Naive B cell (primary cell): ENCODE results near the gene CCDC127. TPM values are rescaled to one million over a fixed set of nuclear protein-coding genes. Genes with fewer than 3 reads are reported as not detected.

Experiments
- ATAC-seq, 2 donors: fragments of 150-1000 bp; cut with Tn5 transposase; 2 replicates each; pipeline ENCODE4 v1.10.0; 2021; ENCODE audit warnings: low read depth in 2 of 2, mild to moderate bottlenecking in 2 of 2, moderate library complexity in 2 of 2
- DNase-seq: peaks from one replicate; pipeline ENCODE4 v3.0.0; 2022
- H3K27ac Mint-ChIP-seq, 6 donors: one replicate each; pipeline ENCODE4 v1.8.0; 2020 to 2022; ENCODE audit warnings: mild to moderate bottlenecking in 6 of 6, mixed read lengths in 6 of 6, moderate library complexity in 5 of 6, inconsistent platforms in 2 of 6
- H3K27me3 Mint-ChIP-seq, 3 donors: one replicate each; pipeline ENCODE4 v1.8.0; 2021 to 2022; ENCODE audit warnings: mixed read lengths in 3 of 3, mild to moderate bottlenecking in 1 of 3
- H3K36me3 Mint-ChIP-seq, 2 donors: one replicate each; pipeline ENCODE4 v1.8.0; 2020 to 2022; ENCODE audit warnings: mixed read lengths in 2 of 2, inconsistent platforms in 1 of 2, mild to moderate bottlenecking in 1 of 2
- H3K4me1 Mint-ChIP-seq, 3 donors: one replicate each; pipeline ENCODE4 v1.8.0; 2020 to 2022; ENCODE audit warnings: mixed read lengths in 3 of 3, inconsistent platforms in 1 of 3, mild to moderate bottlenecking in 1 of 3, moderate library complexity in 1 of 3
- H3K4me3 Mint-ChIP-seq, 8 donors: one replicate each; pipeline ENCODE4 v1.8.0; 2020 to 2022; ENCODE audit warnings: mild to moderate bottlenecking in 8 of 8, mixed read lengths in 8 of 8, moderate library complexity in 8 of 8, inconsistent platforms in 2 of 8
- H3K9me3 Mint-ChIP-seq, 7 donors: one replicate each; pipeline ENCODE4 v1.8.0; 2020 to 2022; ENCODE audit warnings: mixed read lengths in 7 of 7, mild to moderate bottlenecking in 5 of 7, inconsistent platforms in 2 of 7, moderate library complexity in 1 of 7
- polyA plus RNA-seq, 6 donors: library from polyadenylated mRNA; unstranded; fragments of 300-500 nt; fragmentation: Illumina TruSeq; gene quantifications; one replicate each; pipeline ENCODE4 v1.2.3, GENCODE V29; 2021; ENCODE audit warnings: low read depth in 6 of 6

The CCDC127 gene
- polyA plus RNA-seq, 6 donors from 2014 or later, result 1.7 to 5.8 (median 2.5) TPM

- H3K27ac Mint-ChIP-seq, result peak overlapping the region in 4 of 6 donors; percentile 37 to 67 (median 53)
- H3K27me3 Mint-ChIP-seq, result peaks cover 8 to 9% (median 9%) of the 10 kb centered on the region in 3 donors
- no peaks in the 10 kb centered on the region for H3K36me3 Mint-ChIP-seq
- H3K4me3 Mint-ChIP-seq, result peak overlapping the region in 3 of 8 donors; percentile 34 to 42 (median 35)
- peak; percentile 87 to 94 for ATAC-seq
- H3K9me3 Mint-ChIP-seq, result no peaks in the 10 kb centered on the region
- H3K4me1 Mint-ChIP-seq, result peaks cover 12 to 15% (median 15%) of the 10 kb centered on the region in 3 donors
- DNase-seq, result peak; percentile 80
Observed at GRCh38 chr5:188488-189481, 29.2 kb downstream of the CCDC127 start.

GRCh38 chr5:187617-188451 lies 30.1 kb downstream of the CCDC127 start:
- H3K27ac Mint-ChIP-seq, result peak overlapping the region in 1 of 6 donors; percentile 44
- no peak overlapping the region for H3K4me3 Mint-ChIP-seq
- DNase-seq (no peak), ATAC-seq (no peak)
- peaks cover 12 to 15% (median 15%) of the 10 kb centered on the region in 3 donors for H3K4me1 Mint-ChIP-seq
- no peaks in the 10 kb centered on the region for H3K36me3 Mint-ChIP-seq
- H3K9me3 Mint-ChIP-seq, result no peaks in the 10 kb centered on the region
- peaks cover 8 to 9% (median 9%) of the 10 kb centered on the region in 3 donors for H3K27me3 Mint-ChIP-seq

- peaks cover 12 to 15% (median 15%) of the 10 kb centered on the region in 3 donors for H3K4me1 Mint-ChIP-seq
- H3K27me3 Mint-ChIP-seq, result peaks cover 8 to 9% (median 9%) of the 10 kb centered on the region in 3 donors
- ATAC-seq, result no peak
- no peak overlapping the region for H3K27ac Mint-ChIP-seq
- no peak overlapping the region for H3K4me3 Mint-ChIP-seq
- no peaks in the 10 kb centered on the region for H3K36me3 Mint-ChIP-seq
- no peaks in the 10 kb centered on the region for H3K9me3 Mint-ChIP-seq
- DNase-seq, result no peak
Observed at GRCh38 chr5:187042-187431, 30.9 kb downstream of the CCDC127 start.

- no peak overlapping the region for H3K27ac Mint-ChIP-seq
- H3K36me3 Mint-ChIP-seq, result no peaks in the 10 kb centered on the region
- peaks cover 12 to 15% (median 15%) of the 10 kb centered on the region in 3 donors for H3K4me1 Mint-ChIP-seq
- H3K27me3 Mint-ChIP-seq, result peaks cover 8 to 9% (median 9%) of the 10 kb centered on the region in 3 donors
- ATAC-seq (no peak), DNase-seq (no peak)
- H3K4me3 Mint-ChIP-seq, result peak overlapping the region in 1 of 8 donors; percentile 15
- no peaks in the 10 kb centered on the region for H3K9me3 Mint-ChIP-seq
Observed at GRCh38 chr5:186091-187041, 31.6 kb downstream of the CCDC127 start.

GRCh38 chr5:185095-186070 lies 32.6 kb downstream of the CCDC127 start:
- no peak for DNase-seq
- Mint-ChIP-seq H3K27ac (no peak overlapping the region), H3K4me3 (no peak overlapping the region), H3K9me3 (no peaks in the 10 kb centered on the region), H3K27me3 (peaks cover 5 to 15% (median 7%) of the 10 kb centered on the region in 3 donors), H3K4me1 (peaks cover 10 to 11% (median 10%) of the 10 kb centered on the region in 3 donors), H3K36me3 (no peaks in the 10 kb centered on the region)
- no peak for ATAC-seq

GRCh38 chr5:184471-184870 lies 33.5 kb downstream of the CCDC127 start:
- Mint-ChIP-seq H3K27ac (peak overlapping the region in 1 of 6 donors; percentile 26), H3K27me3 (peaks cover 5 to 15% (median 5%) of the 10 kb centered on the region in 3 donors), H3K36me3 (no peaks in the 10 kb centered on the region), H3K4me3 (no peak overlapping the region), H3K4me1 (peaks cover 7 to 10% (median 7%) of the 10 kb centered on the region in 3 donors), H3K9me3 (no peaks in the 10 kb centered on the region)
- ATAC-seq, result no peak
- no peak for DNase-seq

- Mint-ChIP-seq H3K4me3 (no peak overlapping the region), H3K27ac (no peak overlapping the region), H3K4me1 (no peaks in the 10 kb centered on the region), H3K27me3 (peaks cover 0 to 18% (median 0%) of the 10 kb centered on the region in 3 donors), H3K9me3 (no peaks in the 10 kb centered on the region), H3K36me3 (no peaks in the 10 kb centered on the region)
- DNase-seq (no peak), ATAC-seq (no peak)
Observed at GRCh38 chr5:182126-182525, 35.8 kb downstream of the CCDC127 start.

- peaks cover 0 to 18% (median 0%) of the 10 kb centered on the region in 3 donors for H3K27me3 Mint-ChIP-seq
- H3K9me3 Mint-ChIP-seq, result no peaks in the 10 kb centered on the region
- H3K27ac Mint-ChIP-seq, result no peak overlapping the region
- ATAC-seq, result no peak
- no peaks in the 10 kb centered on the region for H3K36me3 Mint-ChIP-seq
- no peak for DNase-seq
- H3K4me3 Mint-ChIP-seq, result no peak overlapping the region
- H3K4me1 Mint-ChIP-seq, result no peaks in the 10 kb centered on the region
Observed at GRCh38 chr5:181566-181965, 36.4 kb downstream of the CCDC127 start.

- ATAC-seq (no peak), DNase-seq (no peak)
- H3K36me3 Mint-ChIP-seq, result no peaks in the 10 kb centered on the region
- no peaks in the 10 kb centered on the region for H3K4me1 Mint-ChIP-seq
- H3K4me3 Mint-ChIP-seq, result no peak overlapping the region
- H3K27me3 Mint-ChIP-seq, result peaks cover 0 to 18% (median 0%) of the 10 kb centered on the region in 3 donors
- H3K9me3 Mint-ChIP-seq, result no peaks in the 10 kb centered on the region
- peak overlapping the region in 2 of 6 donors; percentile 33 to 52 for H3K27ac Mint-ChIP-seq
Observed at GRCh38 chr5:181160-181559, 36.8 kb downstream of the CCDC127 start.

GRCh38 chr5:180286-180918 lies 37.6 kb downstream of the CCDC127 start:
- Mint-ChIP-seq H3K4me3 (no peak overlapping the region), H3K36me3 (no peaks in the 10 kb centered on the region), H3K27ac (peak overlapping the region in 1 of 6 donors; percentile 52), H3K27me3 (peaks cover 0 to 18% (median 0%) of the 10 kb centered on the region in 3 donors), H3K4me1 (no peaks in the 10 kb centered on the region), H3K9me3 (no peaks in the 10 kb centered on the region)
- DNase-seq (no peak), ATAC-seq (no peak)

GRCh38 chr5:179401-179800 lies 38.6 kb downstream of the CCDC127 start:
- ATAC-seq (no peak), DNase-seq (no peak)
- H3K4me1 Mint-ChIP-seq, result no peaks in the 10 kb centered on the region
- no peaks in the 10 kb centered on the region for H3K36me3 Mint-ChIP-seq
- no peaks in the 10 kb centered on the region for H3K9me3 Mint-ChIP-seq
- H3K27me3 Mint-ChIP-seq, result peaks cover 0 to 18% (median 0%) of the 10 kb centered on the region in 3 donors
- no peak overlapping the region for H3K27ac Mint-ChIP-seq
- H3K4me3 Mint-ChIP-seq, result no peak overlapping the region
